NCI-H1105 treated with DMSO at 0.1 percent for 48 hours (cell line): ENCODE results near the gene TMA7B.

Source experiments
- DNase-seq: peaks from one replicate; lab custom pipeline; 2025; lab: John Stamatoyannopoulos, UW

TMA7B gene

DNA sequence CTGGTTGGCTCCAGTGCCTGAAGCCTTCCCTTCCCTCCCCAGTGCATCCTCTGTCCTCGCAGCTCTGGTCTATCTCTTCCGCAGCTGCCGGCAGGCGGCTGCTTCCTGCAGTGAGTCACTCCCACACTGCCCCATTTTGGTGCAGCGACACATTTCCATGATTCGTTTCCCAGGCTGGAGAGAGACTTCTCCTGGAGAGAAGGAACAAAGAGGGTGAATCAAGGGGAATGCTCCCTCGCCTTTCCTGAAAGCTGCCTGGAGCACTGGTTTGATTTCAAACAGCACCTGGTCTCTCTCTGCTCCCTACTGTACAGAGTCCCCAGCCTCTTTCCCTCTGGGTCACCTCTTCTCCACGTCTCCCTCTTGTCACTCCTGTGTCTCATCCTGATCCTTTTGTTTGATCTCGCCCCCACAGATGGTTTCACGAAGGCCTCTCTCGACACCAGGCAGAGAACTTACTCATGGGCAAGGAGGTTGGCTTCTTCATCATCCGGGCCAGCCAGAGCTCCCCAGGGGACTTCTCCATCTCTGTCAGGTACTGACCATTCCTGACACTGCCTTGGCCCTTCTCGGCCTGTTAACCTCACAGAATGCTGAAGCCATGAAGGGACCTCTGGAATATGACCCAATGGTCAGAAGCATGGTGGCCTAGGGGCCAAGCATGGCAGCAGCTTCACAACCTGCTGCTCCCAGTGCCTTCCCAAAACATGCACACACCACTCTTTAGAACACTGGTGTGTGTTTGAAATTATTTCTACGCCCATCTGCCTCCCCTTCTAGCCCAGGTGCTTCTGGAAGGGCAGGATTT lies at the start of gene TMA7B:
Gene TMA7B, plus strand, starts transcription at position 758 of the 808 bp plus-strand sequence. CDS start 3,978 bp downstream, outside the sequence.
- no peak for DNase-seq

DNA sequence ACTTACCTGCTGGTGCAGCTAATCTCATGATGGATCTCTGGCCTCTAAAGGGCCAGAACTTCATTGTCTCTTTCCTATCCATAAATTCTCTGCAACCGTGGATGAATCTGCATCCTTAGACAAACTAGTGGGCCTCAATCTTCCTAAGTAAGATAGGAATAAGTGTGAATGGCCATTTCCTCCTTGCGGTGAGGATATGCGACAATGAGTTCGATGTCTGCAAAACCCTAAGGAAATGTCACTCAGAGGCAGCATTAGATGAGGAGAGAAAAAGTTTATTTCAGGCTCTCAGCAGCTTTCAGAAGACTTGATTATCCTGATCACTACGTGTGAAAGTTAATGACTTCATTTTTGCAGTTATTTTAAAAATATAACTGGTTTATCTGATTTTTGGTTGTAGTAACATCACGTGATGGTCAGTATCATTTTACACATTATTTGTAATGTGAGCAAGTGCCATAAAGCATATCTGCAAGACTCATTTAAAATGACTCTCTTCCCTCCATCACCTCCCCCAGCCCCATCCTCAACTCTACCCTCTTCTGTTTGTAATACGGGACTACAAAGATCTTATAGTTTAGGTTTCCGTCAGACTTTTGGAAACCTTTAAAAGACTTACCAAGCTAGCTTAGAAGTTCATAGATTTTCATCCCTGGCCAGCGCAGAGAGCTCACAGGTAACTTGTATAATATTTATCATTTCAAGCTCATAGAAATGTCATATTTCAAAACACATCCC lies 49.2 kb upstream of the TMA7B start:
- no peak for DNase-seq

DNA sequence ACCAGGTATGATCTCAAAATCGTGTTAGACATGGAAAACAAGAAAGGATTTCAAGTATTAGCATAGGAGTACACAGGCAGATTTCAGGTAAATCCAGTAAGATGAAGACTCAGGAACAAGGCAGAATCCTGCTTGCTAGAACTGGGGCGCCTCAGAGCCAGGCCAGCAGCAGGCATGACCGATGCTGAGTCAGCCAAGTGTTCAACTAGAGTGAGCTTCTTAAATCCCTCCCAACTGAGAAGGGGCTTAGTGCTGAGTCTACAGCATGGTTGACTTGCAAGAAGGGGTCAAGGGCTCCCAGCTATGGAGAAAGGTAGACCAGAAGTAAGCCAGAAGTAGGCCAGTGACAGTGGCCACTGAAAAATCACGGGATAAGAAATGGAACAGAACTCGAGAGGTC lies 46.9 kb upstream of the TMA7B start:
- no peak for DNase-seq

DNA sequence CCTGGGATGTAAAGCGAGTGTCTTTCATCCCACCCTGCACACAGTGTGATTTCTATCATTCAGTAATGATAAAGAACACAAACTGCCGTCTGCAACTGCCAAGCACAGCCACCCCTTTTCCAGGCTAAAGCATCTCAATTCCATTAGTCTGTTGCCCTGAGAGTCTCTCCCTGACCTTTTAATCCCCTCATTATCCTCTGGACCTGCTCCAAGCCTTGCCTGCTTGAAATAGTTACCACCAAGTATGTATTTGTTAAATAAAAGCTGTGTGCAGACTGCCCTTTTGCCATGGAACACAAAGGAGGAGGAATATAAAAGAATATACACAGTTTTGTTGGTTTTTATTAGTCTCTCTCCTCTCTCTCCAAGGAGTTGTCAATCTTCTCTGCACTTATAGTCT lies 46.3 kb upstream of the TMA7B start:
- DNase-seq = no peak

DNA sequence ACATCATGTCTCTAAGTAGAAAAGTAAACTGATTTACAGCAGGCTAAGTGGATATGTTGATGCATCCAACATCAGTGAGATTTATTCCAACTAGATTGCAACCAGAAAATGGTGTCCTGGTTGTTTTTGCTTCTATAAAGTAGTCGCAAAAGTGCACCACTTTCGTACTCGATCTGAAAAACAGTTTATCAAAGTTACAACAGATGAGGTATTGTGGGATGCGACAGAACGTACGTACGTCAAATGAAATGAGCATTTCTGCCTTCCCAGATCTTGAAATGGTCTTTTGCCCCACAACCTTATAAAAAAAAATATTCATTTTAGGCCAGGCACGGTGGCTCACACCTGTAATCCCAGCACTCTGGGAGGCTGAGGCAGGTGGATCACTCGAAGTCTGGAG lies 45.6 kb upstream of the TMA7B start:
- no peak for DNase-seq

DNA sequence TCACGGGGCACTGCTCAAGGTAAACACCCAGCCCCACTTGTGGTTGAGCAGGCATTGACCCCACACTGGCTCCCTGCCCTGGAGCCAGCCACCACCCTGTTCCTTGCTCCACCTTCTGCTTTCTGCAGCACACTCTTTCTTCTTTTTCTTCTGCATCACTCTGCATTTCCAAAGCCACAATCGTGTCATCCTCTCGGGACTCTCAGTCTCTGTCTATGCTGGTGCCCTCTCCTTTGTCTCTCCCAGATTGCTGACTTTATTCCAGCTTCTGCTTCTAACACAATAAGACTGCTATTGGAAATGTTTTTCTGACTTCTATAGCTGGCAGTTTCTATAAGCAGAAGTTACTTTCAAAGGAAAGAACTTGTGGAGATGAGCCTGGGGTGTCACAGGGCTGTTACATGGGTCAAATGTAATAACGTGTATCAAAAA lies 44.9 kb upstream of the TMA7B start:
- no peak for DNase-seq

DNA sequence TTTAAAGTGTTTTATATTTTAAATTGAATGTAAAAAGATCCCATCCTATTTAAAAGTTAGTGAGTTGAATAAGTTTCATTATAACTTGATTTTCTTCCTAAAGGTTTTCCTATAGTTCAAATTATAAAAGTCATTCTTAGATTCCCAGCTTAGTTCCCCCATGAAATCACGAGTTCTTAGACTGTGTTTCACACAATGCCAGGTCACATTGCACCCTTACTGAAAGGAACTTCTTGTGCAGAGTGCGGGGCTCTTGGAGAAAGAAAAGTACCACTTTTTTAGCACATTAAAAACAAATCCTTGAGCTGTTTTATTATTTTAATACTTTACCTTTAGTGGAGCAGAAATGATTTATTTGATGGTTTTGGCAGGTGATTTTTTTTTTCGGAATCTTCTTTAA lies 43.7 kb upstream of the TMA7B start:
- DNase-seq = no peak

DNA sequence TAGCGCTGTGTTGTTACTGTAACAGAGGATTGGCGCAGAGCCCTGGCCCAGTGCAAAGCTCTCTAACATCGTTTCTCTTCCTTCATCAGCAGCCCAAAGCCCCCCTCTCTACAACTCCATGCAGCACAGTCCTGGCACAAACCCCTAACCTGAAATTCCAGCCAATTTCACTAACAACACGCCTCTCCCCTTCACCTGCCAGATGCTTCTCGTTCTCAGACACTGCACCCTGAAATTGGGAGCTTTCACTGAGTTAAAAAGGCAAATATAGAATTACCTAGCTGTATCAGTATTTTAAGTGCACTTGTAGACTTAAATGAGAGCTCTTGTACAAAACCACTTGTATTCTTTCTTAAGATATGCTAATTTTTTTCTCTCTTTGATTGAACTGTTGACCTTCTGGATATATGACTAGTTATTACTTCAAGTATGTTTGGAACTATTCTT lies 43.0 kb upstream of the TMA7B start:
- peak; percentile 43 for DNase-seq

DNA sequence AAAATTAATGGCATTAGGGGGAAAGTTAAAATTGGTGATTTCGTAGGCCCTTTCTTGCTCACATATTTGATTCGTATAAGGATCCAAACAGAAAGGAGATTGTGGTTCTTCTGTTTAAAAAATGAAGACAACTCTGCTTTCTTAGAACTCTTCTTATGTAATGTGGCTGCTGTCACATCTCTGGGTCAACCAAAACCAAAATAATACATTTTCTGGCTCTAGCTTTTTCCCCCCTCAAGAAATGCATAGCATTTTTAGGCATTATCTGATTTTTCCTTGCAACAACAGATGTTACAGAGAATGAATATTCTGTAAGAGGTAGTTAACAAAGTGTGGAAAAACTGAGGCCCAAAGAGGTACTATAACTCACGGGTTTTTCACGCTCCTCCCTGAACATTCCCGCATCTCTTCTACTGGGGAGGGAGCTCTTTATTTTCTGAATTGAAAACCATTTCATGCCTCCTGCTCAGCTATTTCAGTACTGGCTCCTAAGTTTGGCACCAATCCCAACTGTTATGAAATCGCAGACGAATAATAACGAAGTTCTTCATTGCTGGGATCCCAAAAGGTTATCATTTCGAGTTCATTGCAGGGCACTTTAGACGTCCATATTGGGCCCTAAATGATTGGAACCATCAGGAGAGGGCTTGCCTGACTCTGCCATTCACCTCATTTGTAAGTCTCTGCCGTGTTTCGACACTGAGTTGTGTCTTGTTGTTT lies 42.3 kb upstream of the TMA7B start:
- DNase-seq = peak; percentile 19

DNA sequence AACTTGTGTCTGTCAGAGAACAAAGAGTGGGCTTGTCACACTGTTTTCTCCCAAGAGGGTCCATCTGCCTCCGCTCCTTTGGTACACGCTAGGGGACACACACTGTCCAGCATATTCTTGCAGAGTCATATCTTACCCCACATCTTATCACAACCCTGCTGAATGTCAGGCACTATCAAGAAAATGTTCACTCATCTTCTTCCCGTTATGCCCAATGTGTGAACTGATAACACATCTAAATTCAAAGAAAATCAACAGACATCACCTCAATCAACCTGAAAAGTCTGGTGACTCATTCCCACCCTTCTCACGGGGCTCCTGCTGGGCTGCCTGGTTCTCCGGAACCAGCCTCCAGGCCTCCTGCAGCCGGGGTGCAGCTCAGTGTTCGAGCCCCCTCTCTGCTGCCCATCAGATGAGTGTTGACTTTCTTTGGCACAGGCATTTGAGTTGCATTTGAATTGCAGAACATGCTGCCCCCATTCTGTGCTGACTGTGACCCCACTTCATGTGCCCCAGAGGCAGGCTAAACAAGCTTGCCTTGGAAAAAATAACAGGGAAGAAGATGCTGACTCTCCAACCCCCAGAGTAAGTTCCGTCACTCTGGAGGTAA lies 40.0 kb upstream of the TMA7B start:
- no peak for DNase-seq

DNA sequence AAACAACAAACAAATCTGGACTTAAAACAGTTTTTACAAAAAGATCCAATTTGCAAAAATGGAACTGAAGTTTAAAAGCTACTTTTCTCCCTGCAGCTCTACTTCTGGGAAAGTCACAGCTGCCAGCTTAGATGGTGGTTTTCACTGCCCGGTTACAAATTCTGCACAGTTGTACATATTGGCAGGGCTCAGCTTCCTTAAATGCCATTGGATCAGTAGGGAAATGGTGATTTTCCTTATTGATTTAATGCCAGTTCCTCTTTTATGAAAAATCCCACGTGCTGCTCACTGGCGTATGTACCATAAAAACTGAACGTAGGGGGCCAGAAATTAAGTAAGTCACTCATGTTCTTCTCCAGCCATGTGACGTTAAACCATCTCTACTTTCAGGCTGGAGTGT lies 36.5 kb upstream of the TMA7B start:
- DNase-seq = no peak

DNA sequence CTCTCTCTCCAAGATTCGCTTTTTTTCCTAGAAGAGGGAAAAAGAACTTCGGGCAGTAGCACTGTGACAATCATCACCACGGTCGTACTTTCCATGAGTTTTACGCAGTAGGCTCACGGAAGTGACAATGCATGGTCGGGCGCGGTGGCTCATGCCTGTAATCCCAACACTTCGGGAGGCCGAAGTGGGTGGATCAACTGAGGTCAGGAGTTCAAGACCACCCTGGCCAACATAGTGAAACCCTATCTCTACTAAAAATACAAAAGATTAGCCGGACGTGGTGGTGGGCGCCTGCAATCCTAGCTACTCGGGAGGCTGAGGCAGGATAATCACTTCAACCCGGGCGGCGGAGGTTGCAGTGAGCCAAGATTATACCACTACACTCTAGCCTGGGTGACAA lies 35.9 kb upstream of the TMA7B start:
- no peak for DNase-seq

DNA sequence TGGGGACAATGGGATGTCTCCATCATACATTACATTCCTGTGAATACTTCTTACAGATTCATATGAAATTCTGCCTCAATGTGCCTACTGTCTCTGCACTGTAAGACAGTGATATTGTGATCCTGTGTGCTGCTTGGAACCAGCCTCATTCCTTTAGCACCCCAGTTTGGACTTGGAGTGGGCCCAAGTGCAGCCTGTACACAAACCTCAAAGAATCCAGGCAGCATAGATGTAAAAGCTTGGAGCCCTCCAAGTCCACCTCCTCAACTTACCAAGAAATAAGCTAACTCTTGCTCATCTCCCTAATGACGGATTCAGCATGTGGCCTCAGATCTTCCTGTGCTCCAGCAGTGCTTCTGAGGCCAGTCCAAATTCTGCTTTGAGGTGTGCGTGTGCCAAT lies 34.9 kb upstream of the TMA7B start:
- DNase-seq = no peak

DNA sequence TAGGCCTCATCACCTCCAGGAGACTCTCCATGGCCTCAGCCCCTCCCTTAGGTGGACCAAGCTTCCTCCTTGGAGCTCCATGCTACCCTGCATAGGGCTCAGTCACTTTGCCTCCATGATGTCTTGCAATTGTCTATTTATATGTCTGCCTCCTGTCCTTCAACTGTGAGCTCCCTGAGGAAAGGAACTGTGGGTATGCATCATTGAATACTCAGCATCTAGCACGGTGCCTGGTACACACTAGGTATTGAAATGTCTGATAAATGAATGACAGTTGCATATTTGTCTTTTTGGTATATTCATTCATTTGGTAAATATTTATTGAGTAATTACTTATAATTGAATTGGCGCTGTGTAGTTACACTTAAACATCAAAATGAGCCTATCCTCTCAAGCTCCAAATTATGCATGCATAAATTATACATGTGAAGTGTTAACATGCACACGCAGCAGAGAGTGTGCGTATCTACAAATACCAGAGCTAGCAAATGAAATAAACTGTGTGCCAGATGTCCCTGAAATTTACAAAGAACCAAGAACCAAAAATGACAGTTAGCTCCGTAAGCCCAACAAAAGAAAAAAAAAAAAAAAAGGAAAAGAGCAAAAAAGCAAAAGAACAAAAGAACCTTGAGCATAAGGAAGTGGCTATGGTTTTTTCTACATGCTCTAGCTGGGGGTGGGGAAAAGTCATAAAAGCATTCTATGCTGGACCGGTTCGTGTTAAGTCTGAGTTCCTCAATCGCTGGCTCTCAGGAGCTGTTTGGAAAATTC lies 34.1 kb upstream of the TMA7B start:
- DNase-seq = no peak

DNA sequence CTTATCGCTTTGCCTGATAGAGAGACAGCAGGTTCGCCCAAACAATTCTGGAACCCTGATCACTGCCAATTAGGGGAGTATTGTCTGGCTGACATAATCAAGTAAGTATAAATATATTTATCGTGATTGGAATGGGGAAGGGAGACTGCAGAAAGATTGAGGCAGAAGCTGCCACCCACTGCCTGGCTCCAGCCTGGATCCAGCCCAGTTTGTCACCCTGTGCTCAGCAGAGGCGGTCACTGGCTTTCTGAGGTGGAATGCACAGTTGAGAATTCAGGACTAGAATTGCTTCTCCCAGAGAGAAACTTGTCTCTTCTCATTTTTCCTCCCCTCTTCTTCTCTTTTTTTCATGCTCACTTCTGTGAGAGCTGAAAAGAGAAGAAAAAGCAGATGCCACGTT lies 33.4 kb upstream of the TMA7B start:
- DNase-seq = no peak

DNA sequence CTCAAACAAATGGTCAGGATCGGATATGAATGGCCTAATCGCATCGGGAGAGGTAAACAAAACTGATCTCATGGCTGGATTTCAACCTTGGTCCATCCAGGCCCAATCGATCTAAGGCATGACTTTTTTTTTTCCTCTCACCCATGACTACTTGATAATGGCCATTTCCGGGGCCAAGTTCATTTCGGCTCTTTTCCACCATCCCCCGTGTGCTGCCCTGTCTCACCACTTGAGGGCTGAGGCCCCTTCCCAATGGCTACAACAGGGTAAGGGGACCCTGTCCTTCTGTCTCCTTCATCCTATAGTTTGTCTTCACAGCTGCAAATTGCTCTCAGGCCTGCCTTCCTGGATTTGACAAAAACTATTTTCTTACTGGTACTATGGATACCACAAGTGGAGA lies 32.7 kb upstream of the TMA7B start:
- no peak for DNase-seq

DNA sequence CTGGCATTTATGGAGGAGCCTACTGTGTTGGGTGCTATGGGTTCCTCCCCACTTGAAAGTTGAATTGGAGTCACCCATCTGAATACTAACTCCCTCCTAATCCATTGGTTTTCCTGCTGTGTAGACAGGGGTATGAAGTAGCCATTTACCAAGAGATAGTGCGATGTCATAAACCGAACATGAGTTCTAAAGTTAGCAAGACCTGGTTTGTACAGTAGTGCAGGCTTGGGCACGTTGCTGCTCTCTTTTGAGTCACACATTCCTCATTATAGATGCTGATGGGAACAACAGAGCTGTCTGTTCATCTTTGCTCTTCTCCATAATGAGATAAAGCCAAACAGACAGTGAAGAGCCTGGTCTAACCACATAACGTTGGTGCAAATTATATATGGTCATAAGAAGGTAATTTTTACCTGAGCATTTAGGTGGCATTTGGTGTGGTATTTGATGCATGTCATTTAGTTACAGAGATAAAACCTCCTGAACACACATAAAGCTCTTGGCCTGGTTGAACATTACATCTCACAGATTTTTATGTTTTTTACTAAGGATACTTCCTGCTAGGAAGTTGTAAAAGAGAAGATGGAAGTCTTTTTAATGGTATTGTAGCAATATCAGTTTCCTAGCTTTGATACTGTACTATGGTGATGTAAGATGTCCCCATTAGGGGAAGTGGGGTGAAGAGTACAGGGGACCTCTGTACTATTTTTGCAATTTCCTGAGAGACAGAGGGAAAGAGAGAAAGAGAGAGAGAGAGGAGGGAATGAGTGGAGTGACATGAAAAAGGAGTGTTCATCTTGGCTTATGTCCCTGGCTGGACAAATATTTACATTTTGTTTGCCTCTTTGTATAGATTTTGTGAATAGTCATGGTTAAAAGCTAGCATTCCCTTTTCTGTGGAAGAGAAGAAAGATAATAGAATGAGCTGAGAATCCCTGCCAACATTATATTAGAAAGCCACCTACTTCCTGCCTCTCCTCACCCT lies 31.4 kb upstream of the TMA7B start:
- DNase-seq = no peak

DNA sequence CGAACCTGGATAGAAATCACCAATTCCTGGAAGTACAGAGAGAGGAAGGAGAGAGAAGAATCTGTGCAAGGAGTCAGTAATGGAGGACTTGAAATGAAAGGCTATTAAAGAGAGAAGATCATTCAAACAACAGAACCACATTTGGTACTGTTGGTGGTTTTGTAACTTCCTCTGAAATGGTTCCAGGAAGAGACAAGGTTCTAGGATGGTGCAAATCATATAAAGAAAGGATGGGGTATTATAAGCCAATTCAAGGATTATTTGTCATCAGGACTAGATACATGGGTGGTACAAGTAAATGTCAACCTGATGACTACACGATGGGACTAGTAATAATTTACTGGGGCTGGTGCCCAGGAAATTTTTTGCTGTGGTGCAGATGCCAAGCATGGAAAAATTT lies 28.9 kb upstream of the TMA7B start:
- DNase-seq = no peak

DNA sequence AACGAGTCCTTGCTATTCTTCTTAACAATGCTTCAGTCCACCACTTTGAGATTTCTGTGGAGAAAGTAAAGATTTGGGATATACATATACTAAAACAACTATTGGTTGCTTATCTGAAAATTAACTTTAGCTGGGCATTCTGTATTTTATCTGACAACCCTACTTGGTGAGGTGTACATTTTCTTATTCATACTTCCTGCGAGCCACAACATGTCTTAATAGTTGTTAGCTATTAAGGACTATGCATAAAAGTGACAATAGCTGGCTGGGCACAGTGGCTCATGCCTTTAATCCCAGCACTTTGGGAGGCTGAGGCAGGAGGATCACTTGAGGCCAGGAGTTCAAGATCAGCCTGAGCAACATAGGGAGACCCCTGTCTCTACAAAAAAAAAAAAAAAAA lies 28.0 kb upstream of the TMA7B start:
- no peak for DNase-seq

DNA sequence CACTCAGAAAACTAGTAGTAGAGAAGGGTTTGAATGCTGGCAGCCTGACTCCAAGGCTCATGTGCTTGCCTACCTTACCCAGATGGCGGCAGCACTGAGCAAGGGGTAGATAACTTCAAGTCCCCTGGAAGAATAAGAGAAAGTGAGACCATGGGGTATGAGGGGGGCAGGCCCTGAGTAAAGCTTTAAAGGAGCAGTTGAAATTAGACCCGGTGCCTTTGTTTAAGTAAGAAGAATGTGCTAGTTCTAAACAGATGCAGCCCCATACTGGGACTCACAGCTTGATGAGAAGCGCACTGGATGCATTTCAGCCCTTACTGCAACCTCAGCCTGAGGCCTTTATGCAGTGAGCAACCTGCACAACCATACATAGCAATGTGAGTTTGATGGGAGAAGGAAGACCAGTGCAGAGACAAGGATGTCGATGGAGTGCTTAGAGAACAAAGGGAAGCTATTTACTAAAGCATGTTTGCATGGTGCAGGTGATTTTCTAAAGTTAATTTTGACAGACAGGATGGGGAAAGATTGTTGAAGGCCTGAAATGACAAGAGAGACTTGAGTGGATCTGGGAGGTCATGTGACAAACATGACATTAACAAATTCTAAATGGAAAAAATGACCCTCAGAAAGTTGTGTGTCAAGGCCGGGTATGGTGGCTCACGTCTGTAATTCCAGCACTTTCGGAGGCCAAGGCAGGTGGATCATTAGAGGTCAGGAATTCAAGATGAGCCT lies 27.1 kb upstream of the TMA7B start:
- DNase-seq = no peak
